Measurements from ENCODE around the gene EXOC6B.

DNA sequence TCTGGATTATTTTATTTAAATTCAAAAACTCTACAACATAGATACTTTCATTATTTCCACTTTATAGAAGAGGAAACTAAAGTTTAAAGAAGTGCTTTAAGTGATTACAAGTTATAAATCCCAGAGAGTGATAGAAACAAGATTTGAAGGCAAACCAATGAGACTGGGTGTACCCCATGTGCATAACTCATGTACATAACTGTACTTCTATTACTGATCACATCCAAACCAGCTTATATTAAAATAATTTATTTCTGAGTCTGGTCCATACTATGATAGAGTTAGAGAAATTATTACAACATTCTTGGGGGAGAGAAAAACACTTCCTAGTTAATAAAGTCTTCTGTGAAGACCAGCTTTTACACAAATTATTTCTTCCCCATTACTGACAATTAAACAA, 221.4 kb downstream of the EXOC6B start:
- TF ChIP-seq, protein P1, sequence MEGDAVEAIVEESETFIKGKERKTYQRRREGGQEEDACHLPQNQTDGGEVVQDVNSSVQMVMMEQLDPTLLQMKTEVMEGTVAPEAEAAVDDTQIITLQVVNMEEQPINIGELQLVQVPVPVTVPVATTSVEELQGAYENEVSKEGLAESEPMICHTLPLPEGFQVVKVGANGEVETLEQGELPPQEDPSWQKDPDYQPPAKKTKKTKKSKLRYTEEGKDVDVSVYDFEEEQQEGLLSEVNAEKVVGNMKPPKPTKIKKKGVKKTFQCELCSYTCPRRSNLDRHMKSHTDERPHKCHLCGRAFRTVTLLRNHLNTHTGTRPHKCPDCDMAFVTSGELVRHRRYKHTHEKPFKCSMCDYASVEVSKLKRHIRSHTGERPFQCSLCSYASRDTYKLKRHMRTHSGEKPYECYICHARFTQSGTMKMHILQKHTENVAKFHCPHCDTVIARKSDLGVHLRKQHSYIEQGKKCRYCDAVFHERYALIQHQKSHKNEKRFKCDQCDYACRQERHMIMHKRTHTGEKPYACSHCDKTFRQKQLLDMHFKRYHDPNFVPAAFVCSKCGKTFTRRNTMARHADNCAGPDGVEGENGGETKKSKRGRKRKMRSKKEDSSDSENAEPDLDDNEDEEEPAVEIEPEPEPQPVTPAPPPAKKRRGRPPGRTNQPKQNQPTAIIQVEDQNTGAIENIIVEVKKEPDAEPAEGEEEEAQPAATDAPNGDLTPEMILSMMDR (IDR thresholded peaks at IDR 0.05): no peak
- TF ChIP-seq POLR2AphosphoS5 (IDR thresholded peaks at IDR 0.05): no peak

All from suprapubic skin (tissue), 3 donors.